ENCODE results near the gene SPIRE1.

The SPIRE1 gene

DNA sequence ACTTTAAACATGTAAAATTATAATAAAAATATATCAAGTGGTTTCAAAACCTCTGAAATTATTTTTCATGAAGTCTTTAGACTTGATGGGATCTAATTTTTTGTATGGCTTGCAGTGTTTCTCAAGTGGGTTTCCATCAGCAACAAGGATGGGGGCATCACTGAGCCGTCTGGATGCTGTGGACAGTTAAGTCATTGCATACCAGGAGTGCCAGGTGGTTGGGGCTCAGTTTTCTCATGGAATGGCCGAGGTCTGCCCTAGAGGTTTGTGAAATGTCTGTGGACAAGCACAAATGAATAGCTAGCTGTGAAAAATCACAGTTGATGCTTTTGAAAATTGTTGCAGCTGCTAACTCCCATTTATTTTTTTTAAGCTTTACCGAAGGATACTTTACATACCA is 248.4 kb downstream of the SPIRE1 start:
- Histone ChIP-seq H3K9me3 (ENCODE audit: insufficient read depth, low read depth, low read length) (no peaks in the 10 kb centered on the region), H3K27me3 (ENCODE audit: insufficient read depth, low read length, poor library complexity, severe bottlenecking) (no peaks in the 10 kb centered on the region), H3K4me3 (ENCODE audit: low read length, poor library complexity, severe bottlenecking) (no peak overlapping the region), H3K4me1 (ENCODE audit: insufficient read depth, low read length, poor library complexity, severe bottlenecking) (no peaks in the 10 kb centered on the region), H3F3A (ENCODE audit: low read depth) (no peaks in the 10 kb centered on the region), H3K9me2 (replicated peaks; ENCODE audit: low read depth, low read length) (no peaks in the 10 kb centered on the region), H4K20me1 (ENCODE audit: insufficient read depth, low read length, poor library complexity, severe bottlenecking) (no peaks in the 10 kb centered on the region), H3K36me3 (ENCODE audit: insufficient read depth, low read length) (no peaks in the 10 kb centered on the region), H2AFZ (ENCODE audit: low read length) (no peak overlapping the region), H3K4me2 (ENCODE audit: low read depth, low read length, poor library complexity, severe bottlenecking) (no peak overlapping the region), H3K9ac (ENCODE audit: low read depth, low read length, poor library complexity, severe bottlenecking) (no peak overlapping the region), H3K79me2 (ENCODE audit: insufficient read depth, low read length) (no peaks in the 10 kb centered on the region)
- TF ChIP-seq EZH2phosphoT487 (IDR thresholded peaks at IDR 0.05; ENCODE audit: borderline replicate concordance) = no peak
- TF ChIP-seq, protein P1, sequence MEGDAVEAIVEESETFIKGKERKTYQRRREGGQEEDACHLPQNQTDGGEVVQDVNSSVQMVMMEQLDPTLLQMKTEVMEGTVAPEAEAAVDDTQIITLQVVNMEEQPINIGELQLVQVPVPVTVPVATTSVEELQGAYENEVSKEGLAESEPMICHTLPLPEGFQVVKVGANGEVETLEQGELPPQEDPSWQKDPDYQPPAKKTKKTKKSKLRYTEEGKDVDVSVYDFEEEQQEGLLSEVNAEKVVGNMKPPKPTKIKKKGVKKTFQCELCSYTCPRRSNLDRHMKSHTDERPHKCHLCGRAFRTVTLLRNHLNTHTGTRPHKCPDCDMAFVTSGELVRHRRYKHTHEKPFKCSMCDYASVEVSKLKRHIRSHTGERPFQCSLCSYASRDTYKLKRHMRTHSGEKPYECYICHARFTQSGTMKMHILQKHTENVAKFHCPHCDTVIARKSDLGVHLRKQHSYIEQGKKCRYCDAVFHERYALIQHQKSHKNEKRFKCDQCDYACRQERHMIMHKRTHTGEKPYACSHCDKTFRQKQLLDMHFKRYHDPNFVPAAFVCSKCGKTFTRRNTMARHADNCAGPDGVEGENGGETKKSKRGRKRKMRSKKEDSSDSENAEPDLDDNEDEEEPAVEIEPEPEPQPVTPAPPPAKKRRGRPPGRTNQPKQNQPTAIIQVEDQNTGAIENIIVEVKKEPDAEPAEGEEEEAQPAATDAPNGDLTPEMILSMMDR (conservative IDR thresholded peaks at IDR 0.05; ENCODE audit: low read length) = no peak

DNA sequence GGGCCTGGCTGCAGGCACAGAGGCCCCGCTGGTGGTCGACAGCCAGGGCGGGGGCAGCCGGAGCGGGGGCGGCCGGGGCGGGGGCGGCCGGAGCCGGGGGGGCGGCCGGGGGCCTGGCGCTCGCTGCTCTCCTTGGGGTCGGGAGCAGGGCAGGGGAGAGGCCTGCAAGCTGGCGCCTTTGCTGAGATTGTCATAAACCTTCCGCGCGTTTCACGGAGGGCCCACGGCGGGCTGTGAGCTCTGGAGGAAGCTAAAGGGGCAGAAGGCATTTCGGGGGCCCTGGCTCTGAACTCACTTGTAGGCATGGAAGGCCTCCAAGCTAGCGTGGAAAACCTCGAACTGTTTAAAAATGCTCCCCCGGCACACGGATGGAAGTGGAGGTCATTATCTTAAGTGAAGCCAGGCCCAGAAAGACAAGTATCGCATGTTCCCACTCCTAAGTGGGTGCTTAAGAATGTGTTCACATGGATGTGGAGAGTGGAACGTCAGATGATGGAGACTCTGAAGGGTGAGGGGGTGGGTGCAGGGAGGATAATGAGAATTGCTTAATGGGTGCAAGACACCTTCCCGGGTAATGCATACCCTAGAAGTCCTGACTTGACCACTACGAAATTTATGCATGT is 249.5 kb downstream of the SPIRE1 start:
- H3K9ac ChIP-seq (ENCODE audit: low read depth, low read length, poor library complexity, severe bottlenecking) = no peak overlapping the region
- H3K27me3 ChIP-seq (ENCODE audit: insufficient read depth, low read length, poor library complexity, severe bottlenecking) = no peaks in the 10 kb centered on the region
- H3K4me1 ChIP-seq (ENCODE audit: insufficient read depth, low read length, poor library complexity, severe bottlenecking) = no peaks in the 10 kb centered on the region
- no peaks in the 10 kb centered on the region for H3K9me3 ChIP-seq (ENCODE audit: insufficient read depth, low read depth, low read length)
- H4K20me1 ChIP-seq (ENCODE audit: insufficient read depth, low read length, poor library complexity, severe bottlenecking) = no peaks in the 10 kb centered on the region
- H3K79me2 ChIP-seq (ENCODE audit: insufficient read depth, low read length) = no peaks in the 10 kb centered on the region
- TF ChIP-seq, protein P1 (conservative IDR thresholded peaks at IDR 0.05; ENCODE audit: low read length) = no peak
- no peak for TF ChIP-seq EZH2phosphoT487 (IDR thresholded peaks at IDR 0.05; ENCODE audit: borderline replicate concordance)
- H2AFZ ChIP-seq (ENCODE audit: low read length) = no peak overlapping the region
- no peaks in the 10 kb centered on the region for H3F3A ChIP-seq (ENCODE audit: low read depth)
- H3K4me3 ChIP-seq (ENCODE audit: low read length, poor library complexity, severe bottlenecking) = no peak overlapping the region
- no peak overlapping the region for H3K4me2 ChIP-seq (ENCODE audit: low read depth, low read length, poor library complexity, severe bottlenecking)
- H3K36me3 ChIP-seq (ENCODE audit: insufficient read depth, low read length) = no peaks in the 10 kb centered on the region
- no peaks in the 10 kb centered on the region for H3K9me2 ChIP-seq (replicated peaks; ENCODE audit: low read depth, low read length)

DNA sequence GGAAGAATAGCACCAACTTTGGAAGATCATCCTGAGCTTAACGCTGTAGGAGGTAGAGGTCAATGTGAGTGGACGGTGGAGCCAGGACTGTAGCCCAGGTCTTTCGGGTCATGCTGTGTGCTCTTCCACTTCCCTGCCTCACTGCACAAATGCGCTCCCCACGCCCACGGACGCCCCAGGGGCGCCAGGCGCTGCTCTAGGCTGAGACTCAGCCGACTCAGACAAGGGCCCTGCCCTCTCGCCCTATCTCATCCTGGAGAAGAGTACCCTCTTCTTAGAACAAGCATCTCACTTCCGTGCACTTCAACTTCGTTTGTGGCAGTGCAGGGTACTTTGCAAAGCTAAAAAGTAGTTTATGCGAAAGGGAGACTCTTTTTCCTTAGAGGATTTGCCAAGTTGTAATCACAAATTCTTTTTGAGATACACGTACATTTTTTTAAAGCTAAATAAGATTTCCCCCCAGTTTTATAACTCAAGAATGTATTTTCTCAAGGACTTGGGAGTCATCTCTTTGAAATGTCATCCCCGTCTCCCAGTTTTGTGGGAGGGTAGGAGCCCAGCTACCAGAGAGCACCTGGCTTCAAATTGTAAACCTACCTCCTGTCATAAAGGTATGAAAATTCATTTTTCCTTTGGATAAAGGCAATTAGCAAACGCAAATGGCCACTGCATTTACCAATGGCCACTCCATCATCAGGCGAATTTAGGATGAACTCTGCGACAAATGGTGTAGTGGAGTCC is 251.4 kb downstream of the SPIRE1 start:
- no peaks in the 10 kb centered on the region for H3F3A ChIP-seq (ENCODE audit: low read depth)
- H2AFZ ChIP-seq (ENCODE audit: low read length) = no peak overlapping the region
- H3K27me3 ChIP-seq (ENCODE audit: insufficient read depth, low read length, poor library complexity, severe bottlenecking) = no peaks in the 10 kb centered on the region
- H3K9me2 ChIP-seq (replicated peaks; ENCODE audit: low read depth, low read length) = no peaks in the 10 kb centered on the region
- no peaks in the 10 kb centered on the region for H3K79me2 ChIP-seq (ENCODE audit: insufficient read depth, low read length)
- no peaks in the 10 kb centered on the region for H3K4me1 ChIP-seq (ENCODE audit: insufficient read depth, low read length, poor library complexity, severe bottlenecking)
- no peak for TF ChIP-seq EZH2phosphoT487 (IDR thresholded peaks at IDR 0.05; ENCODE audit: borderline replicate concordance)
- TF ChIP-seq, protein P1 (conservative IDR thresholded peaks at IDR 0.05; ENCODE audit: low read length) = no peak
- no peaks in the 10 kb centered on the region for H3K9me3 ChIP-seq (ENCODE audit: insufficient read depth, low read depth, low read length)
- H4K20me1 ChIP-seq (ENCODE audit: insufficient read depth, low read length, poor library complexity, severe bottlenecking) = no peaks in the 10 kb centered on the region
- H3K36me3 ChIP-seq (ENCODE audit: insufficient read depth, low read length) = no peaks in the 10 kb centered on the region
- H3K9ac ChIP-seq (ENCODE audit: low read depth, low read length, poor library complexity, severe bottlenecking) = no peak overlapping the region
- no peak overlapping the region for H3K4me3 ChIP-seq (ENCODE audit: low read length, poor library complexity, severe bottlenecking)
- no peak overlapping the region for H3K4me2 ChIP-seq (ENCODE audit: low read depth, low read length, poor library complexity, severe bottlenecking)

Data from Loucy (cell line).